Endothelial cell of umbilical vein (primary cell): ENCODE measurements around the gene SRCIN1. TPM values are rescaled to one million over a fixed set of nuclear protein-coding genes. Genes with fewer than 3 reads are reported as not detected.

Source experiments
- BruUV-seq: library from RNA; stranded (reverse); fragments of 400-500 nt; replicated peaks from 2 replicates; lab custom pipeline; 2021; lab: Mats Ljungman, UMichigan
- CTCF ChIA-PET: fragments of 300-600, 350-600 bp; sonication (Branson Sonifier 250); formaldehyde crosslinking; loops from one replicate; lab custom pipeline; 2021; ENCODE audit warnings: antibody characterized with exemption, inconsistent platforms; lab: Charles Lee
- POLR2A ChIA-PET: fragments of 300-600, 350-600 bp; sonication (Branson Sonifier 250); formaldehyde crosslinking; loops from one replicate; lab custom pipeline; 2021; ENCODE audit warnings: antibody characterized with exemption, inconsistent platforms; lab: Charles Lee
- DNase-seq: peaks from one replicate; pipeline ENCODE4 v3.0.0-alpha.2; 2011; ENCODE audit warnings: low read depth, low spot score
- FAIRE-seq: peaks from 2 replicates; lab custom pipeline; 2011; peaks lifted over from hg19 to GRCh38; lab: Jason Lieb, UNC
- H2AFZ ChIP-seq: 2 replicates; pipeline ENCODE4 v1.6.0; 2012; ENCODE audit warnings: low read depth, low read length, control low read depth, inconsistent platforms
- H3K27ac ChIP-seq: 2 replicates; pipeline ENCODE4 v1.5.1; 2011; ENCODE audit warnings: low read depth, mild to moderate bottlenecking, control low read depth, low read length, moderate library complexity; ENCODE audit not compliant: insufficient read depth
- H3K27me3 ChIP-seq, 2 experiments: 2 replicates each; pipeline versions ENCODE4 v1.6.0 to v1.6.1; 2011; ENCODE audit warnings: low read length in 2 of 2, mixed read lengths in 1 of 2; ENCODE audit not compliant: control insufficient read depth in 2 of 2, insufficient read depth in 2 of 2
- H3K36me3 ChIP-seq, 2 experiments: 2 replicates in 1 of 2; 3 replicates in 1 of 2; pipeline ENCODE4 v1.5.1; 2011; ENCODE audit warnings: low read length in 2 of 2, mild to moderate bottlenecking in 1 of 2, moderate library complexity in 1 of 2; ENCODE audit not compliant: control insufficient read depth in 2 of 2, insufficient read depth in 2 of 2; ENCODE audit errors: extremely low read depth in 1 of 2
- H3K4me1 ChIP-seq: 3 replicates; pipeline ENCODE4 v1.5.1; 2011; ENCODE audit warnings: mild to moderate bottlenecking, low read length; ENCODE audit not compliant: control insufficient read depth, insufficient read depth; ENCODE audit errors: extremely low read depth
- H3K4me2 ChIP-seq: 2 replicates; pipeline ENCODE4 v1.6.1; 2011; ENCODE audit warnings: low read length, control low read depth, mixed read lengths; ENCODE audit not compliant: insufficient read depth
- H3K4me3 ChIP-seq, 3 experiments: fragments of 200-600 bp in 1 of 3; sonication (generic), shearing (Covaris generic) in 1 of 3; replicated peaks in 1 of 3; 2 replicates each; pipeline ENCODE4 v1.5.1; 2011 to 2016; ENCODE audit warnings: control low read depth in 3 of 3, low read length in 3 of 3, mild to moderate bottlenecking in 2 of 3, inconsistent platforms in 1 of 3, low read depth in 1 of 3, moderate library complexity in 1 of 3; ENCODE audit not compliant: insufficient read depth in 1 of 3
- H3K79me2 ChIP-seq: 2 replicates; pipeline ENCODE4 v1.6.0; 2012; ENCODE audit warnings: low read length, inconsistent platforms; ENCODE audit not compliant: control insufficient read depth, insufficient read depth
- H3K9ac ChIP-seq: replicated peaks from 2 replicates; pipeline ENCODE3; 2011; ENCODE audit warnings: low read length, control low read depth; ENCODE audit not compliant: insufficient read depth; ENCODE audit errors: extremely low read depth
- H3K9me1 ChIP-seq: replicated peaks from 3 replicates; pipeline ENCODE4 v1.6.0; 2011; ENCODE audit warnings: mild to moderate bottlenecking, low read length; ENCODE audit not compliant: control insufficient read depth, insufficient read depth; ENCODE audit errors: extremely low read depth
- H3K9me3 ChIP-seq: replicated peaks from 2 replicates; pipeline ENCODE4 v1.5.1; 2012; ENCODE audit warnings: low read length, inconsistent platforms; ENCODE audit not compliant: control insufficient read depth, insufficient read depth
- H4K20me1 ChIP-seq: replicated peaks from 2 replicates; pipeline ENCODE3; 2011; ENCODE audit warnings: mild to moderate bottlenecking, low read length; ENCODE audit not compliant: control insufficient read depth, insufficient read depth; ENCODE audit errors: extremely low read depth
- EZH2 ChIP-seq: IDR thresholded peaks from 2 replicates; pipeline ENCODE4 v1.6.1; 2012; ENCODE audit warnings: borderline replicate concordance, low read depth, mild to moderate bottlenecking, moderate library complexity, low read length, inconsistent platforms; ENCODE audit not compliant: severe bottlenecking
- FOS ChIP-seq: IDR thresholded peaks from 2 replicates; pipeline ENCODE4 v1.6.1; 2011; ENCODE audit warnings: mild to moderate bottlenecking, low read length, moderate library complexity, borderline replicate concordance; ENCODE audit not compliant: insufficient read depth
- GATA2 ChIP-seq: IDR thresholded peaks from 2 replicates; pipeline ENCODE4 v1.7.0; 2011; ENCODE audit warnings: low read depth, mild to moderate bottlenecking, moderate library complexity, mixed read lengths, low read length; ENCODE audit not compliant: insufficient read length, insufficient read depth
- JUN ChIP-seq: IDR thresholded peaks from 2 replicates; pipeline ENCODE4 v1.6.1; 2011; ENCODE audit warnings: borderline replicate concordance, low read depth; ENCODE audit not compliant: insufficient read length, insufficient read depth
- MYC ChIP-seq: IDR thresholded peaks from one replicate; pipeline ENCODE4 v1.6.1; 2011; ENCODE audit warnings: mild to moderate bottlenecking, low read depth, low read length
- POLR2A ChIP-seq: IDR thresholded peaks from 2 replicates; pipeline ENCODE4 v1.6.1; 2012; ENCODE audit warnings: low read depth, mild to moderate bottlenecking, control low read depth, low read length
- POLR2AphosphoS5 ChIP-seq: IDR thresholded peaks from 2 replicates; pipeline ENCODE4 v1.6.1; 2012; ENCODE audit warnings: low read depth, mild to moderate bottlenecking, control low read depth, low read length, moderate library complexity; ENCODE audit not compliant: insufficient read depth
- dilution Hi-C: fragments of 300-500 bp; cut with MboI; formaldehyde crosslinking; loops from one replicate; pipeline ENCODE4 v1.15.0; 2019; ENCODE audit warnings: low sequenced_read_pairs; ENCODE audit not compliant: extremely low pct_ligation_motif_present
- intact Hi-C: fragments of 100-400 bp; cut with micrococcal nuclease; formaldehyde crosslinking; loops from one replicate; pipeline ENCODE4 v1.10.0; 2022
- polyA plus RNA-seq, 4 experiments: library from polyadenylated mRNA; depleted of rRNA in 3 of 4; stranded (reverse) in 3 of 4; unstranded in 1 of 4; fragments of >200 nt; gene quantifications; 2 replicates each; pipeline versions ENCODE4 v1.2.1 to v1.2.3, GENCODE V29; 2011 to 2012; ENCODE audit warnings: missing spikeins in 1 of 4
- total RNA-seq: library from RNA; stranded (reverse); gene quantifications from 2 replicates; pipeline ENCODE4 v1.2.3, GENCODE V29; 2021
- TF ChIP-seq, protein P1 (sequence below): IDR thresholded peaks from 2 replicates; pipeline ENCODE4 v1.6.1; 2011; ENCODE audit not compliant: insufficient read depth, insufficient read length
- TF ChIP-seq, protein P2 (sequence below), 2 donors: IDR thresholded peaks; 1 replicate in 1 of 2; 2 replicates in 1 of 2; pipeline ENCODE4 v1.5.1; 2011; ENCODE audit warnings: low read length in 2 of 2, mild to moderate bottlenecking in 2 of 2, moderate library complexity in 2 of 2, control low read depth in 1 of 2, inconsistent platforms in 1 of 2, low read depth in 1 of 2; ENCODE audit not compliant: insufficient read depth in 1 of 2; ENCODE audit errors: extremely low read depth in 1 of 2

Gene SRCIN1
- total and polyA plus RNA-seq, 2 donors (not counting 3 experiments of a cell fraction or from before 2014, with no cell fraction given): 0.15 to 0.35 TPM

DNA sequence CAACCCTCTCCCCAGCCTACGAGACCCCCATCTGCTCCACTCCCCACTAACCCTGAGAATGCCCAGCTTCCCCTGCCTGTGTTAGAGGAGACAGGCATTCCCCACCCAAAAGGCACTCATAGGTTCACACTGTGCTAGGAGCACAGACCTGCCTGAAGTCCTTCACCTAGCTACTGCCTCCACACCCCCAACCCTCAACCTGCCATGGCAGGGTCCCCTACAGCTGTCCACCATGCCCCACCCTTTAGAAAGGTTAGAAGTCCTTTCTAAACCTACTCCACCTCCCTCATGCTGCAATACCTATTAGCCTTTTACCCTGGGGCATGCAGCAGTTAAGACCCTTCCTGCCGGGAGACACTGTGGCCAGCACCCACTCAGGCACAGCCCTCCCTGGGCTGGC lies 9.1 kb downstream of the SRCIN1 start:
- DNase-seq: no peak
- no peaks in the 10 kb centered on the region for H3K36me3 ChIP-seq
- H3K27ac ChIP-seq: no peak overlapping the region
- H3K79me2 ChIP-seq: no peaks in the 10 kb centered on the region
- no peak for FAIRE-seq
- no peak for TF ChIP-seq FOS
- TF ChIP-seq, protein P1, sequence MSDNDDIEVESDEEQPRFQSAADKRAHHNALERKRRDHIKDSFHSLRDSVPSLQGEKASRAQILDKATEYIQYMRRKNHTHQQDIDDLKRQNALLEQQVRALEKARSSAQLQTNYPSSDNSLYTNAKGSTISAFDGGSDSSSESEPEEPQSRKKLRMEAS: no peak
- no peak for TF ChIP-seq GATA2
- TF ChIP-seq, protein P2, sequence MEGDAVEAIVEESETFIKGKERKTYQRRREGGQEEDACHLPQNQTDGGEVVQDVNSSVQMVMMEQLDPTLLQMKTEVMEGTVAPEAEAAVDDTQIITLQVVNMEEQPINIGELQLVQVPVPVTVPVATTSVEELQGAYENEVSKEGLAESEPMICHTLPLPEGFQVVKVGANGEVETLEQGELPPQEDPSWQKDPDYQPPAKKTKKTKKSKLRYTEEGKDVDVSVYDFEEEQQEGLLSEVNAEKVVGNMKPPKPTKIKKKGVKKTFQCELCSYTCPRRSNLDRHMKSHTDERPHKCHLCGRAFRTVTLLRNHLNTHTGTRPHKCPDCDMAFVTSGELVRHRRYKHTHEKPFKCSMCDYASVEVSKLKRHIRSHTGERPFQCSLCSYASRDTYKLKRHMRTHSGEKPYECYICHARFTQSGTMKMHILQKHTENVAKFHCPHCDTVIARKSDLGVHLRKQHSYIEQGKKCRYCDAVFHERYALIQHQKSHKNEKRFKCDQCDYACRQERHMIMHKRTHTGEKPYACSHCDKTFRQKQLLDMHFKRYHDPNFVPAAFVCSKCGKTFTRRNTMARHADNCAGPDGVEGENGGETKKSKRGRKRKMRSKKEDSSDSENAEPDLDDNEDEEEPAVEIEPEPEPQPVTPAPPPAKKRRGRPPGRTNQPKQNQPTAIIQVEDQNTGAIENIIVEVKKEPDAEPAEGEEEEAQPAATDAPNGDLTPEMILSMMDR (IDR thresholded peaks at IDR 0.05; ENCODE audit: extremely low read depth in 1 of 2, insufficient read depth in 1 of 2, low read depth in 1 of 2, low read length in 2 of 2): no peak
- no peak for TF ChIP-seq POLR2A
- TF ChIP-seq EZH2: no peak
- no peak for TF ChIP-seq JUN
- no peak for TF ChIP-seq MYC
- no peak for TF ChIP-seq POLR2AphosphoS5
- no peak overlapping the region for H3K4me2 ChIP-seq
- POLR2A ChIA-PET: no interaction called here
- no peaks in the 10 kb centered on the region for H4K20me1 ChIP-seq
- peaks cover 7 to 12% of the 10 kb centered on the region in 2 experiments for H3K27me3 ChIP-seq
- no peaks in the 10 kb centered on the region for H3K4me1 ChIP-seq
- intact Hi-C loops (no loop called here), dilution Hi-C loops (no loop called here)
- no peak overlapping the region for H2AFZ ChIP-seq
- no peaks in the 10 kb centered on the region for H3K9me3 ChIP-seq
- no peak overlapping the region for H3K4me3 ChIP-seq
- H3K9me1 ChIP-seq: no peaks in the 10 kb centered on the region
- BruUV-seq: no TSS peak
- CTCF ChIA-PET: interaction anchor here (2.8 to 4.3 kb wide), 2 partner anchors 12 to 39 kb away, joined by 9 to 17 read pairs; no protein-coding TSS in a partner anchor
- H3K9ac ChIP-seq: no peak overlapping the region
